ENCODE measurements around the gene CC2D2B.

Gene CC2D2B

DNA sequence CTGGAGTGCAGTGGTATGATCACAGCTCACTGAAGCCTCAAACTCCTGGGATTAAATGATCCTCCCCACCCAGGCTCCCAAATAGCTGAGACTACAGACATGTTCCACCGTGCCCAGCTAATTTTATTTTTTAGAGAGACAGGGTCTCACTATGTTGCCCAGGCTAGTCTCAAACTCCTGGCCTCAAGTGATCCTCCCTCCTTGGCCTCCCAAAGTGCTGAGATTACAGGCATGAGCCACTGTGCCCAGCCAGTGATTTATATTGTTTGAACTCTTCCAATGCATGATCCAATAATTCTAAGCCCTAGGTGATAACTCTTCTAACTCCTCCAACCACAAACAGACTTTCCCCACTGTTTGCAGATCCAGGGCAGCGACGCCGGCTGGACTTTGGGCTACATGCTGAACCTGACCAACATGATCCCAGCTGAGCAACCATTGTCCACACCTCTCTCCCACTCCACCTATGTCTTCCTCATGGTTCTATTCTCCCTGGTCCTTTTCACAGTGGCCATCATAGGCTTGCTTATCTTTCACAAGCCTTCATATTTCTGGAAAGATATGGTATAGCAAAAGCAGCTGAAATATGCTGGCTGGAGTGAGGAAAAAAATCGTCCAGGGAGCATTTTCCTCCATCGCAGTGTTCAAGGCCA, 41.8 kb upstream of the CC2D2B start:
- ATAC-seq: no peak
- no peak for TF ChIP-seq CSRNP3 (CRISPR knock-in tag; IDR thresholded peaks at IDR 0.05)
- no peak for TF ChIP-seq ZNF8 (CRISPR knock-in tag; IDR thresholded peaks at IDR 0.05)
- no peak for TF ChIP-seq PPARA (CRISPR knock-in tag; IDR thresholded peaks at IDR 0.05; ENCODE audit: borderline replicate concordance)
- no peak for TF ChIP-seq ZNF565 (CRISPR knock-in tag; conservative IDR thresholded peaks at IDR 0.05; ENCODE audit: low read depth)
- no peak for TF ChIP-seq ZFP30 (CRISPR knock-in tag; IDR thresholded peaks at IDR 0.05)
- TF ChIP-seq ESRRG (CRISPR knock-in tag; IDR thresholded peaks at IDR 0.05): no peak
- no peak for TF ChIP-seq ZNF70 (CRISPR knock-in tag; IDR thresholded peaks at IDR 0.05)
- TF ChIP-seq TCF4 (CRISPR knock-in tag; IDR thresholded peaks at IDR 0.05; ENCODE audit: borderline replicate concordance): no peak
- TF ChIP-seq, protein P1, sequence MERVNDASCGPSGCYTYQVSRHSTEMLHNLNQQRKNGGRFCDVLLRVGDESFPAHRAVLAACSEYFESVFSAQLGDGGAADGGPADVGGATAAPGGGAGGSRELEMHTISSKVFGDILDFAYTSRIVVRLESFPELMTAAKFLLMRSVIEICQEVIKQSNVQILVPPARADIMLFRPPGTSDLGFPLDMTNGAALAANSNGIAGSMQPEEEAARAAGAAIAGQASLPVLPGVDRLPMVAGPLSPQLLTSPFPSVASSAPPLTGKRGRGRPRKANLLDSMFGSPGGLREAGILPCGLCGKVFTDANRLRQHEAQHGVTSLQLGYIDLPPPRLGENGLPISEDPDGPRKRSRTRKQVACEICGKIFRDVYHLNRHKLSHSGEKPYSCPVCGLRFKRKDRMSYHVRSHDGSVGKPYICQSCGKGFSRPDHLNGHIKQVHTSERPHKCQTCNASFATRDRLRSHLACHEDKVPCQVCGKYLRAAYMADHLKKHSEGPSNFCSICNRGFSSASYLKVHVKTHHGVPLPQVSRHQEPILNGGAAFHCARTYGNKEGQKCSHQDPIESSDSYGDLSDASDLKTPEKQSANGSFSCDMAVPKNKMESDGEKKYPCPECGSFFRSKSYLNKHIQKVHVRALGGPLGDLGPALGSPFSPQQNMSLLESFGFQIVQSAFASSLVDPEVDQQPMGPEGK (CRISPR knock-in tag; IDR thresholded peaks at IDR 0.05; ENCODE audit: borderline replicate concordance): no peak
- TF ChIP-seq ISL1 (CRISPR knock-in tag; IDR thresholded peaks at IDR 0.05): no peak

DNA sequence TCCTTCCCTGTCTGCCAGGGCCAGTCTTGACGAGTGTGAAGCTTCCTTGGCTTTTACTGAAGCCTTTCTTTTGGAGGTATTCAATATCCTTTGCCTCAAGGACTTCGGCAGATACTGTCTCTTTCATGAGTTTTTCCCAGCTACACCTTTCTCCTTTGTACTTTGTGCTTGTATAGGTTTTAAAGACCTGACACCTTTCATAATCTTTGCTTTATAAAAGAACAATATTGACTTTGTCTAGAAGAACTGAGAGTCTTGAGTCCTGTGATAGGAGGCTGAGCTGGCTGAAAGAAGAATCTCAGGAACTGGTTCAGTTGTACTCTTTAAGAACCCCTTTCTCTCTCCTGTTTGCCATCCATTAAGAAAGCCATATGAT, 41.3 kb upstream of the CC2D2B start:
- ATAC-seq: no peak
- TF ChIP-seq OSR1 (CRISPR knock-in tag; IDR thresholded peaks at IDR 0.05) (no peak), ZNF565 (CRISPR knock-in tag; conservative IDR thresholded peaks at IDR 0.05; ENCODE audit: low read depth) (no peak)

DNA sequence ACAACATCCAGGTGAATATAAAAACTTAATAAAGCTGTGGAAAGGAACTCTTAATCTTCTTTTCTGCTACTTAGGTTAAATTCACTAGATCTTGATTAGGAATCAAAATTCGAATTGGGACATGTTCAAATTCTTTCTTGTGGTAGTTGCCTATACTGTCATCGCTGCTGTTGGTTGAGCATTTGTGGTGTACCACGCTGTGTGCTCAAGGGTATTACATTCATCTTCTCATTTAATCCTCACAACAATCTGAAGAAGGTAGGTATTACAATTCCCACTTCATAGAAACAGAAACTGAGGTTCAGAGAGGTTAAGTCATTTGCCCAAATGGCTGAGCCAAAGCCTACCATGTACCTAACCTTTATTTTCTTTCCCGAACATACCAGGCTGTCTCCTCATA, 39.9 kb upstream of the CC2D2B start:
- ATAC-seq: no peak
- TF ChIP-seq TCF4 (CRISPR knock-in tag; IDR thresholded peaks at IDR 0.05; ENCODE audit: borderline replicate concordance) (no peak), ESRRG (CRISPR knock-in tag; IDR thresholded peaks at IDR 0.05) (no peak), TOX (CRISPR knock-in tag; IDR thresholded peaks at IDR 0.05; ENCODE audit: borderline replicate concordance) (no peak)

DNA sequence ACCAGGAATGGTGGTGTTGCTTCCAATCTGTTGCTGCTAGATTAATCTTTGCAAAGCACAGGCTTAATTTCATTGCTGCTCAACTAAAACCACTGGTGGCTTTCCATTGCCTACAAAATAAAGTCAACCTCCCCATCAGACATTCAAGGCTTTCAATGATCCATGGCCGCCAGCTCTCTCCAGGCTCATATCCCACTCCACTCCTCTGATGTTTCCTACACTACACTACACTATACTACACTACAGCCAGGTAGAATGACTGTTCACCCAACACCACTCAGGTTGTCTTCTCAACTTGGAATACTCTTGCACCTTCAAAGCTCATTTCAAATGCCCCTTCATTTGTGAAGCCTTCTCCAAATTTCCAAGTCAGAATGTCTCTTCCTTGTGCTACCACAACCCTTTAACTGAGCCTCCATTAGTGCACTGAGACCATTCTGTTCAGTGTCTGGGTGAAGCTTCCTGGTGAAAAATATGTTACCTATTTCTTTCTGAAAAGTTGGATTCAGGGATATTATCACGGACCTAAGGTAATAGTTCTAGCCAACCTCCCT, 35.5 kb upstream of the CC2D2B start:
- TF ChIP-seq ESRRG (CRISPR knock-in tag; IDR thresholded peaks at IDR 0.05) (no peak), ZNF565 (CRISPR knock-in tag; conservative IDR thresholded peaks at IDR 0.05; ENCODE audit: low read depth) (no peak), TOX (CRISPR knock-in tag; IDR thresholded peaks at IDR 0.05; ENCODE audit: borderline replicate concordance) (no peak), OSR1 (CRISPR knock-in tag; IDR thresholded peaks at IDR 0.05) (no peak), SNAI2 (CRISPR knock-in tag; IDR thresholded peaks at IDR 0.05) (no peak), ZFP30 (CRISPR knock-in tag; IDR thresholded peaks at IDR 0.05) (no peak), GLIS3 (CRISPR knock-in tag; IDR thresholded peaks at IDR 0.05) (no peak), CSRNP3 (CRISPR knock-in tag; IDR thresholded peaks at IDR 0.05) (no peak), ARNTL (CRISPR knock-in tag; IDR thresholded peaks at IDR 0.05; ENCODE audit: borderline replicate concordance, low read depth) (no peak), PPARA (CRISPR knock-in tag; IDR thresholded peaks at IDR 0.05; ENCODE audit: borderline replicate concordance) (no peak), ZFP3 (CRISPR knock-in tag; IDR thresholded peaks at IDR 0.05) (no peak), CREB5 (CRISPR knock-in tag; IDR thresholded peaks at IDR 0.05; ENCODE audit: low read depth) (no peak), ZNF70 (CRISPR knock-in tag; IDR thresholded peaks at IDR 0.05) (no peak), POU6F1 (CRISPR knock-in tag; IDR thresholded peaks at IDR 0.05; ENCODE audit: borderline replicate concordance, low read depth) (no peak), ZC3H10 (CRISPR knock-in tag; IDR thresholded peaks at IDR 0.05) (no peak), RARB (CRISPR knock-in tag; IDR thresholded peaks at IDR 0.05) (no peak), CSDC2 (CRISPR knock-in tag; IDR thresholded peaks at IDR 0.05) (no peak)
- TF ChIP-seq, protein P1 (CRISPR knock-in tag; IDR thresholded peaks at IDR 0.05; ENCODE audit: borderline replicate concordance): no peak
- TF ChIP-seq, protein P2, sequence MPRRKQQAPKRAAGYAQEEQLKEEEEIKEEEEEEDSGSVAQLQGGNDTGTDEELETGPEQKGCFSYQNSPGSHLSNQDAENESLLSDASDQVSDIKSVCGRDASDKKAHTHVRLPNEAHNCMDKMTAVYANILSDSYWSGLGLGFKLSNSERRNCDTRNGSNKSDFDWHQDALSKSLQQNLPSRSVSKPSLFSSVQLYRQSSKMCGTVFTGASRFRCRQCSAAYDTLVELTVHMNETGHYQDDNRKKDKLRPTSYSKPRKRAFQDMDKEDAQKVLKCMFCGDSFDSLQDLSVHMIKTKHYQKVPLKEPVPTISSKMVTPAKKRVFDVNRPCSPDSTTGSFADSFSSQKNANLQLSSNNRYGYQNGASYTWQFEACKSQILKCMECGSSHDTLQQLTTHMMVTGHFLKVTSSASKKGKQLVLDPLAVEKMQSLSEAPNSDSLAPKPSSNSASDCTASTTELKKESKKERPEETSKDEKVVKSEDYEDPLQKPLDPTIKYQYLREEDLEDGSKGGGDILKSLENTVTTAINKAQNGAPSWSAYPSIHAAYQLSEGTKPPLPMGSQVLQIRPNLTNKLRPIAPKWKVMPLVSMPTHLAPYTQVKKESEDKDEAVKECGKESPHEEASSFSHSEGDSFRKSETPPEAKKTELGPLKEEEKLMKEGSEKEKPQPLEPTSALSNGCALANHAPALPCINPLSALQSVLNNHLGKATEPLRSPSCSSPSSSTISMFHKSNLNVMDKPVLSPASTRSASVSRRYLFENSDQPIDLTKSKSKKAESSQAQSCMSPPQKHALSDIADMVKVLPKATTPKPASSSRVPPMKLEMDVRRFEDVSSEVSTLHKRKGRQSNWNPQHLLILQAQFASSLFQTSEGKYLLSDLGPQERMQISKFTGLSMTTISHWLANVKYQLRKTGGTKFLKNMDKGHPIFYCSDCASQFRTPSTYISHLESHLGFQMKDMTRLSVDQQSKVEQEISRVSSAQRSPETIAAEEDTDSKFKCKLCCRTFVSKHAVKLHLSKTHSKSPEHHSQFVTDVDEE (CRISPR knock-in tag; IDR thresholded peaks at IDR 0.05): no peak
- ATAC-seq: no peak

Data from SK-N-SH treated with all-trans-retinoic acid at 6 μM for 48 hours (cell line).